GM04503 (cell line): ENCODE results near the gene FRMD4A.
A peak's percentile ranks its signal among the peaks of the same experiment; 100 is the strongest.

Source experiments
- DNase-seq: peaks from one replicate; pipeline ENCODE4 v3.0.0-alpha.2; 2012; ENCODE audit warnings: low read depth

FRMD4A gene

GRCh38 chr10:13673156-13673555 lies 657.6 kb downstream of the FRMD4A start:
- no peak for DNase-seq

GRCh38 chr10:13672548-13672947 lies 658.2 kb downstream of the FRMD4A start:
- no peak for DNase-seq

GRCh38 chr10:13671904-13672303 lies 658.8 kb downstream of the FRMD4A start:
- DNase-seq, result no peak

DNA sequence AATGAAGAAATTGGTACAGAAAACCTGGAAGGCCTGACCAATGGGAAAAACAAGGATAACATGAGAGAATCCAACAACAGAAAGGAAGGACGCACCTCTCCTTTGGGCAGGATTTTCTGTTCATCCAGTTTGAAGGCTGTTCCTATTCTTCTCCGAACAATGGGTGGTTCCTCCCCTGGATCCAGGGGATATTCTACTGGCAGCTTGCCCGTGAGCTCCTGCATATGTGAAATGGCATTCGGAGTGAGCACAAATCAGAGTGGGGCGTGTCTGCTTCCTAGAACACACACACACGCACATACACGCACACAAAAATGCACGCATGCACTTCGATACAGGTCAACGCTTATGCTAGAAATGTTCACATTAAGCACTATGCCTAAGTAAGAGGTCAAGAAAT lies 660.4 kb downstream of the FRMD4A start:
- DNase-seq, result no peak

DNA sequence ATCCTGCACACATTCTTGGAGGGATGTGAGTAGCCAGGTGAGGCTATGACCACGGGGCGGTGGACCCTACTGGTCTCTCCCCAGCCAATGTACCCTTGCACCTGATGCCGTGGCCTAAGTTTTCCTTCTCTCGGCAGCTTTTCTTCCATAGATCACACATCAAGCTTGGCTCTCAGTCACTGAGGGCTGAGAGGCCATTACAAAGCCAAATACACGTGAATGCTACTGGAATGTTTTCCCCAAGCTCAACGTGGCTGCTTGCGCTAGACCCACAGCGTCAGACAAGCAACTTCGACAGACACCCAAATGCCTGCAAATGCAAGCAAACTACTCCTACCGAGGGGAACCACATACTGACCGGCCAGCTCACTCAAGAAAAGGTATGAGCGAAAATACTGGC lies 660.8 kb downstream of the FRMD4A start:
- no peak for DNase-seq

DNA sequence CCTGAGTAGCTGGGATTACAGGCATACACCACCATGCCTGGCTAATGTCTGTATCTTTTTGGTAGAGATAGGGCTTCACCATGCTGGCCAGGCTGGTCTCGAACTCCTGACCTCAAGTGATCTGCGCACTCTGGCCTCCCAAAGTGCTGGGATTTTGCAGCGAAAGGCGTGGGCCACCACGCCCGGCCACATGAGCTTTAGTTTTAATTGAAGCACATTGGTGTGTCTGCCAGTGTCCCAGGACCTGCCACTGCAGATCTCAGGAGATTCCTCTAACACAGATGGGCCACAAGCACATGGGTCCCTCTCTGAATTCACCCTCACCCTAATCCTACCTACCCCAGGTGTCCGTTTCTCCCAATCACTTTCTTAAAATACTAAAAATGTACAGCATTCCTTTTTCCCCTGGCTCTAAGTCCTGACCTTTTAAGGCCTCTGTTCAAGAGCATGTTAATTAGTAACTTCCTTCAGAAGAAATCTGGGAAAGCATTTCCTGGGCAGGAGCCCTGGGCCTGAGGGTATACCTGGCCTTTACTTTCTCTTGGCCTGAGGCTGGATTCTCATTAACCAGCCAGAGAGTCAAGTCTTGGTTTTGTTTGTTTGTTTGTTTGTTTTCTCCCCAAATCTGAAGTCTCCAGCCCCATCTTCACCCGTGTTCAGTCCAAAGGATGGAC lies 661.4 kb downstream of the FRMD4A start:
- DNase-seq, result no peak

GRCh38 chr10:13668126-13668525 lies 662.6 kb downstream of the FRMD4A start:
- DNase-seq, result no peak

- no peak for DNase-seq
These were observed 665.0 kb downstream of the FRMD4A start for GRCh38 chr10:13665516-13666262.

DNA sequence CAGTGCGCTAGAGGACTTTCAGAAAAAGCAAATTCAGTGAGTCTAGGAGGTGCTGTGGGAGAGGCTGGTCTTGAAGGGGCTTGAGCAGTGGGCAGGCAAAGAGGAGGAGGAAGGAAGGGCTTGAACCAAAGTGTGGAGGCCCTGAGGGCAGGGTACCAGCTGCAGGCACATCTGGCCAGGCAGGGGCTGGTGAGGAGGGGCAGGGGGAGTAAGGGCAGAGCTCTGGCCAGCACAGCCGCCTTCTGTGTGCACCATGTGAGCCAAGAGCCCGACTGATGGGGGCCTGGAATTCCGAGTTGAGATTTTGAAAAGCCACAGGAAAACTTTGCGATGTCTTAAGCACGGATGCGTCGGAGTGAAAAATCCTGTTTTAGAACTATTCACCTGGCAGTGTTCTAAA lies 669.5 kb downstream of the FRMD4A start:
- DNase-seq, result no peak

GRCh38 chr10:13660551-13660920 lies 670.2 kb downstream of the FRMD4A start:
- peak; percentile 17 for DNase-seq

- DNase-seq, result peak; percentile 27
These were observed 670.7 kb downstream of the FRMD4A start for GRCh38 chr10:13659887-13660550.

DNA sequence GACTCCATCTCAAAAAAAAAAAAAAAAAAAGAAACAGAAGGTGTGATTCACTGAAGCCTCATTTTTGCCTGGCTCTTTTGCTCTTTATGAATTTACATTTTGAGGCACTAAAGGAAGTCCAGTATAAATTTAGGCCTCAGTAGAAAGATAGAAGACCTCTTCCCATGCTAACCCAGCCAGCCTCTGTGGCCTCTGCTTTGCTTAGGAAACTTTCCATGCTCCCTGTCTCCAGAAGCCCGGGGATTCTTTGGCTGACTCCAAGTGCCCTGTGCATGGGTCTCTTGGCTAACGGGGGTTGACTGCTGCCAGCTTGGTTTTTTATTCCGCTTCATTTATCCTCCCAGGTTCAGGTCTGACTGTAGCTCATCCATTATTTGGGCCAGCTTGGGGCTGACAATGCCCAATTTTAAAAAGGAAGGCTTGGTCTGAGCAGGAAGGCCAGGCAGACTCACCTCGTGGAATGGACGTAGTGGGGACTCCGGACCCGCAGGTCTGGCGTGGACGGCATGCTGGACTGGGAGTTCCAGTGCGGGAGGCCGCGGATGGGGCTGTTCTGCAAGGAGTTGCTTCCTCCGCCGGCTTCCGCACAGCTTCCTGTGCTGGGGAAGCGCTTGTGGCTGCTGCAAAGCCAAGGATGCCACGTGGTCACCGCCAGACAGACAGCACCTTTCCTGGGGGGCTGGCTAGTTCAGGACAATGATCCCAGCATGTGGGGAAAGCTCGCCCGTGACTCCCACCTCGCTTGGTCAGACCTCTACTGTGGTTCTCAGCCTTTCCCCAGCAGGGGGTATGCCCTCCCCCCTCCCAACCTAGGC lies 671.6 kb downstream of the FRMD4A start:
- DNase-seq, result no peak

GRCh38 chr10:13658264-13658663 lies 672.5 kb downstream of the FRMD4A start:
- DNase-seq, result no peak

- DNase-seq, result no peak
These were observed 673.5 kb downstream of the FRMD4A start for GRCh38 chr10:13657101-13657680.

GRCh38 chr10:13656337-13657100 lies 674.2 kb downstream of the FRMD4A start:
- no peak for DNase-seq

- DNase-seq, result no peak
These were observed 675.9 kb downstream of the FRMD4A start for GRCh38 chr10:13654846-13655245.

DNA sequence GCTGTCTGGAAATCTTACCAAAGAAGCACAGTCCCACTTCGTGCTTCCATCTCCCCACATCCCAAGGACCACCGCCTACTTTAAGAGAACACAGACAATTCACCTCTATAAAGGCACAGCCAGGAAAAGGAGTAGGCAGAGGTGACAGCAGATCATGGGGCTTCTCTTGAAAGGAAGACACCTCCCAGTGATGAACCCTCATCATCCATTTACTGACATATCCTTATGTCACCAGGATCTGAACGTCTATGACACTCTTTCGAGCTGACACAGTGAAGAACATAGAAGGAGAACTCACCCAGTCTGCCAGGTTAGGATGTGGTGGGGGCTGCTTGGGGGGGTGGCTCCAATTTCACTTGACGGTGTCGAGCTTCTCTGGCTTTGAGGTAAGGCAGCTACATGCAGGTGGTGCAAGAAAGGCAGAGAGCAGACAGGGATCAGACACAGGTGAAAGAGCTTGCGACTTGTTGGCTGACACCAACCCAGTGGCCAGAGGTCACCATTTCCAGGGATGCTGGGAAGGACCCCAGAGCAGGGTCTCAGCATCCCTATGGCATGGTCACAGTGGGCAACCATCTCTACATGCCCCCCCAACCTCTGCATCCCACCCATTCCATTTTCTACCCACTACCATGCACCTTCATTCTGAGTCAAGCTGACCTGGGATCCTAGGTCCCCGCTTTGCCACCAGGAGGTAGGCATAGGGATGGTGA lies 676.5 kb downstream of the FRMD4A start:
- DNase-seq, result no peak

DNA sequence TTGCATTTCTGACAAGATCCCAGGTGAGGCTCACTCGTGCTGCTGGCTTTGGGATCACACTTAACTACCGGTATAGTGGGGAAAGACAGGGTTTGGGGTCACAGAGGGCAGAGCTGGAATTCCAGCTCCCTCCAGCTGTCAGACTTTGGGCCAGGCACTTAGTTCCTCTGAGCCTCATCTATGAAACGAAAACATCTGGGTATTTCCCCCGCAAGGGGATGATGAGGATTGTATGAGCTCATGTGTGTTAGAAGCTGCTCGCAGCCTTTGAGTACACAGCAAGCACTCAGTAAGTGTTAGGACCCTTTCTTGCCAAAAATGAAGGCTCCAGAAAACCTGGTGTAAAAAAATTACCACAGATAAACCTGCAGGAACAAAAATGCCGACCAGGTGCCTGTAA lies 677.9 kb downstream of the FRMD4A start:
- no peak for DNase-seq

- no peak for DNase-seq
These were observed 678.6 kb downstream of the FRMD4A start for GRCh38 chr10:13651969-13652720.

- no peak for DNase-seq
These were observed 679.8 kb downstream of the FRMD4A start for GRCh38 chr10:13650961-13651360.
